ENCODE measurements around the gene CMSS1.

The CMSS1 gene

DNA sequence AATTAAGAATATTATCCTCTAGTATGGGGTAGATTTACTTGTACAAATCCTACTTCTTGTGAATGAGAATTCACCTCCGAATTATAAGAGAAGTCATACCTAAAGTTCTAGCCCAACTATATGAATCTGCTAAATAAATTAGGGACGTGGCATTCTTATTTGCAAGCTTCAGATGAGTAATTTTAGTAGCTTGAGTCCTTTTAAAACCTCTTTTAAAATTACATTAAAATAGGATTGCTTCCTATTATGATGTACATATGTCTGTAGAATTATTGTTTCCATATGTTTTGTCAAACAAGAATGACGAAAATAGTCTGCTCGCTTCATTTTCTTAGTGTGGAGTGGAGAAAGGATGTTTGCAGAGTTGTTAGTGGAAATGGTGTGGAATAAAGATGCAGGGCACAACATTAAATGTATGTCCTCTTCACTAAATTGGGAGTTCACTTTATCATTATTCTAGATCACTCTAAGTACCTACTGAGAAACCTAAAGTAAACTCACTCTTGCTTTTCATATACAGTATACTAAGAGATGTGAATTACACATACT, 59.4 kb downstream of the CMSS1 start:
- DNase-seq = no peak

DNA sequence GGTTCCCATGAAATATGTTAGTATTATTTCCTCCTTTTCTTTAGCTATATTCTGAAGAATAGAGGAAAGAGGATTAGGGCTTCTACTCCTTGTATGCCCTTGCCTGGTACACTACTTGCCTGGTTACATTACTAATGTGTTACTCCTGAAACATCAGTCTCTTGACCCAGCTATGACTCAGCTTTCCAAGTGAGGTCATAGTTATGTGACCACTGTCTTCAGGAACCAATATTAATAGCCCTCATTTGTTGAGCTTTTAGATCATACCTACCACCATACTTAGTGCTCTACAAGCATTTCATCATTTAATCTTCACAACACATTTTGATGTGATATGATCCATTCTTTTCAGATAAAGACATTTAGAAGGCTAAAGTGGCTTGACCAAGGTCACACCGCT, 60.3 kb downstream of the CMSS1 start:
- no peak for DNase-seq

DNA sequence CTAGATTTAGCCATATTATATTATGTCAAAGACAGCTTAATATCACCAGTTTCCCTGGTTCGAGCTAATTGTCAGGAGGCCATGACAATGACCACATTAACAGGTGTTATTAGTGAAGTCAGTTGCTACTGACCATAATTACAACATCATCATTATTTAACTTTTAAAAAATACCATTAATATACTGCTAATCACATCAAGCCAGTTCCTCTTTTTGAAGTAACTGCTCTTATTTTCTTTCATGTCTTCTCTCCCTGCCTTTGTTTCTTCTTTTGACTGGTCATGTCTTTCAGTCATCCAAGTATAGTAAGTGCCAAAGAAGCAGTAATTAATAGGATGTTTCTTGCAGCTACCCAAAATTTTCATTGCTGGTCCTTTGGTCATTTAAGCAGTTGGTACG, 61.6 kb downstream of the CMSS1 start:
- DNase-seq = no peak

DNA sequence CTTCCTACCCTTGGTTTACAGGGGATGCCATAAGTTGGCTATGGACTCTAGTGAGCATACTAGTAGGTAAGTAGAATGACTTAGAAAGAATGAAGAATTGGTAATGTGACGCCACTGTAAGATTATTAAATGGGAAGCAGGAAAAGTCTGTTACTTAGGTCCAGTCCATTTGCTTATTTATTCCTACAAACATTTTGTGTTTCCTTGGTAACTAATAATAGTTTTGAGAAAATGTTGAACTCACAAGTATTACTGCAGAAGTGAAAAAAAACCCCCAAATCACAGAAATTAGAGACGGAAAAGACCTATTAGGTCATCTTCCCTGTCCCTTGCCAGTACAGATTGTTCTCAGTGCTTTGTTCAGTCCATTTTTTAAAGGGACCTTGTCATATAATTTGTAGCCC, 63.5 kb downstream of the CMSS1 start:
- no peak for DNase-seq

DNA sequence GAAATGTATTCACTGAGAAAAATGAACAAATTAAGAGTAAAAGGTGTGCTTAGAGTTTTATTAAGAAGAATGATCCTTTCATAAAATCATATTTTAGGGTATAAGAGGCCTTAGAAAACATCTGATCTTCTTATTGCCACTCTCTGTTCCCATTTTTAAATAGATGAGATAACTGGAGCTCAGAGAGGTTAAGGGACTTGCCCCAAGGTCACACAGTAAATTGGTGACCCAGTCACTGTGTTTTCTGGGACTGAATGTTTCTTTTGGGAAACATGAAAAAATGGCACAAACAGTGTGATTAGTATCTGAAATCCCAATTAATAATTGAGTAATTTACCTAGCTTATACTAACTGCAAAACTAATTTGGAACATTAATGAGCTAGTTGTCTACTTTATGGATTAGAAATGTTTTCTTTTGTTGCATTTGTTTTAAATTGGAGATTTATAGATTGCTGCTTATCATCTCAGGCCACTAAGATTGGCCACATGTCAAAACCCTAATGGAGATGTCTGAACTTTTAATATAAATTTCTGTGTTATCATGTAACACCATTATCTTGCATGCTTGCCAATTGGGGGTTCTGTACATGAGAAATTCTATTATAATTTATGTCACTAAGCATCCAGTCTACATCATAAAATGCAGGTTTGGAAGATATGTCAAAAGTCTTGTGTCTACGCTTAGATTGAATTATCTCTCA, 64.9 kb downstream of the CMSS1 start:
- DNase-seq = no peak

DNA sequence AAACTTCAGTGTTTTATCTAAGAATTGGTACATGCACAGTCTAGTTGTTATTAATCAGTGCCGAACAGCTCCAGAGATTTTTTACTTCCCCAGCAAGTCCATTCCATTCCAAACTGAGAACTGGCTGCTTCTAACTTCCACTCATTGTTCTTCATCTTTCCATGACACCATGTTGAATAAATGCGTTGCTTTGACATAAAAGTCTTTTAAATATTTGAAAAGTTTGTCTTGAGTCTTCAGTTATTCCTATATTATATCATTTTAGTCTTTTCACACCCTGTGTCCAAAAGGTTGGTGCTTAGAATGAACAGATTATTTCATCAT, 65.4 kb downstream of the CMSS1 start:
- no peak for DNase-seq

DNA sequence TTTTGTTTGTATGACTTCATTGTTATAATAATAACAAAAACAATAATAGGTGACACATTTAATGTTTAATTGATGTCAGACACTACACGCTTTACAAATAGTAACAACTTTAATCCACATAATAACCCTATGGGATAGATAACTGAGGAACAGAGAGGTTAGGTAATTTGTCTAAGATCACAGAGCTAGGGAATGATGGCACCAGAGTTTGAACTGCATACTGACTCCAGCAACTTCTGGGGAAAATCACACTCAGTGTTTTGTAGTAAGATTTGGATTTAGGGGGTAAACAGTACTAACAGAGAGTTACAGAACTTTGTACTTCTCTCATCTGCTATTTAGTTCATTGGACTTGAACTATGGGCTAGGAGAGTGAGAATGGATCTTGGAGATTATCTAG, 66.0 kb downstream of the CMSS1 start:
- DNase-seq = no peak

DNA sequence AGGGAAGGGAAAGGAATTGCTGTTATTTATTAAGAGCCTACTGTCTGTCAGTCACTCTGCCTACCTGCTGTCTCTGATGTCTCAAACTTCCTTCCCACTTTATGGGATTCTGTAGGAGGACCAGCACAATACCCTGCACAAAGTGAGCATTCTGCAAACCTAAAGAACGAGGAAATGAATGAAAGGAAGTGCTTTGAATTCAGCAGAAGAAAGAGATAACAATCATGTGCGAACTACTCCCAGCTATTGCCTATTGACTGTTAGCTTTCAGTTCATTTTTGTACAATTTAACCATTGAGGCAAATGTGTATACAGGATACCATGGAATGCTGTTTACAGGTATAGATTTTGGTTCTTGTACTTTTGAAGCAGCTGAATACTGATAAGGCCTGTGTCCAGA, 66.8 kb downstream of the CMSS1 start:
- DNase-seq = no peak

DNA sequence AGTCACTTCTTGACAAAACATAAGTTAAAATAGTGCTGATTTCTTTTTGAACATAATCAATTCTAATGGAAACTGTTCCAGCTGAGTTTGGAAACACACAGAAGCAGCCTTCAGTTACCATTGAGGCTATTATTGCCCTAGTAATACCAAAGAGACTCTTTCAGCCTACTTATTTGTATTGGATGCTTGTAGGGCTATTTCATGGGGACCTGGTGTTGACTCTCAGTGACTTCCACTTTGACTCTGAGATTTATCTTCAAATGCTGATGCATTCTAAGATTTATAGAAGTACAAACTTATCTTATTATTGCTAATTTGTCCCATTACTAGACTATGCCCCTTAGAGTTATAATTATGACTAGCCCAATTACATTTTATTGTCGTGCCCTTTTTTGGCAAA, 67.4 kb downstream of the CMSS1 start:
- DNase-seq = no peak

DNA sequence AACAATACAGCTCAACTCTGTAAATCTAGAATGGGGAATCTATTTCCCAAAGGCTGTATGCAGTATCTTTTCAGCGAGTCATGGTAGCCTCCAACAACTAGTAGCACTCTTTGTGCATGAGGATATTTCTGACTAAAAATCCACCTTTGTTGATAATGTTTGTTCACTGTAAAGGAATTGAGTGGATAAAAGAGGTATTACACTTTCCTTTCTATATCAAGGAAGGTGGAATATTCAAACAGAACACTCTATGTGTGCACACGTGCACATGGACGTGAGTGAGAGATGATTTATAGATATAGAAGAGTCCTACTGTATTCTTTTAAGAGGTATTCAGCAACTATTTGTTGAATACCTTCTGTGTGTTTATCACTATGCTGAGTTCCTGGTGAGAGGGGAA, 68.2 kb downstream of the CMSS1 start:
- no peak for DNase-seq

DNA sequence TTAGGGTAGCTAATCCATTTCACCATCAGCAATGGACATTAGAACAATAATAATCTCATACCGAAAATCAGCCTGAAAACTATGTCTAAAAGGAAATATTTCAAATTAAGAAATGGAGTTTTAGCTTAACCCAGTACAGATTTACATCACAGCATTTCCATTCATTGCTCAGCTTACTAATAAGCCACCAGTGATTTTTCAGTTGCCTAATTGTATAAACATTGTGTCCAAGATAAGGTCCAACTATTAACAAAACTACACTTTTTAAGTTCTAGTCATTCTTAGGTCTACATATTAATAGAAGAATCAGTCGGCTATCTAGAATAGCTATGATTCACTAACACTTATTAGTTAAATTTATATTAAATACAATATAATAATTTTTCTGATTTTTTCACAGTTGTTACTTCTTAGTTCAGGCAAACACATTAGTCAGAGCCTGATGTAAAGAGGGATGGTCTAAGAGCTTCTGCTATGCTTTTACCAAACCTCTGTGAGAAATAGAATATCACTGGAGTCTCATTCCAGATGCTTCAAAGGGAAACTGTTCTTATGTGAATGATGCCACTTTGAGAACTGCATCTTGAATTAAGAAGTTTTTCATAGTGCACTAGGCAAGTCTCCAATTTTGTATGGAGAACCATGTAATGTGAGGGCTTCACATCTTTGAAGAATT, 74.1 kb downstream of the CMSS1 start:
- no peak for DNase-seq

DNA sequence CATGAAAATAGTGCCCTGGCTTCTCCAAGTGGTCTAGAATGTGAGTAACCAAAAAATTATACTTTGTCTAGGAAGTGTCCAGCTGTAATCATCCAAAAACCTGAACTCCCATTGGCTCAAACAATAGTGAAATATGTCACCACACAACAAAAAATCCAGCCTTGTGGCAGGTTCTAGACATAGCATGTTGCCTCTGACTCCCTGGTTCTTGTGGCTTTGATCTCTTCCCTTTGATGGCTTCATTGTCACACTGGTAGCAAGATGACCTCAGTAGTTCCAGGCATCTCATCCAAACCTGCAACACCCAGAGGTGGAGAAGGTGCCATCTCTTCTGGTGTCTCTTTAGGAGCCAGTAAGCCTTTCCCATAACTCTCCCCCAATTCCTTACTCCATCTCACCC, 74.7 kb downstream of the CMSS1 start:
- no peak for DNase-seq

DNA sequence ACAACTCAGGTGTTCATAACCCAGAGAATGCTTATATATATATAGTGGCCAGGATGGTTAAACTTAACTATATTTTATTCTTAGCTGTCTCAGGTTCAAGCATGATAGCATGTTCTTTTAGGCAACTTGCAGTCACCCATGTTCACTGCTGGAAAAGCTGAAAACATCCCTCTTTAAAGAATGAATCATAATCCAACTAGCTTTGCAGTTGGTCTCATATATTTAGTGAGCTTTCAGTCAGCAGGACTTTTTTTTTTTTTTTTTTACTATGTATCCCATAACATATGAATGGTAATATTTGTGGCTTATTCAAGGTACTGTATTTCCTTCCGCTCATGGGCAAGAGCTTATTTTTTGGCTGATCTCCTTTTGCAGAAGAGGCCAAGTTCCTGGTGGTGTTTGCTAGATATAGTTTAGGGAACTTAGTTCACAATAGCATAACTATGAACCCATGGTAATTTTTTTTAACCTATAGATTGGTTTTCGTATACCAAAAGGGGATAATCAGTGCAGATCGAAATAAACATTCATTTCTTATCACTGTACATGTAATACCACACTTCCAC, 77.6 kb downstream of the CMSS1 start:
- DNase-seq = no peak

DNA sequence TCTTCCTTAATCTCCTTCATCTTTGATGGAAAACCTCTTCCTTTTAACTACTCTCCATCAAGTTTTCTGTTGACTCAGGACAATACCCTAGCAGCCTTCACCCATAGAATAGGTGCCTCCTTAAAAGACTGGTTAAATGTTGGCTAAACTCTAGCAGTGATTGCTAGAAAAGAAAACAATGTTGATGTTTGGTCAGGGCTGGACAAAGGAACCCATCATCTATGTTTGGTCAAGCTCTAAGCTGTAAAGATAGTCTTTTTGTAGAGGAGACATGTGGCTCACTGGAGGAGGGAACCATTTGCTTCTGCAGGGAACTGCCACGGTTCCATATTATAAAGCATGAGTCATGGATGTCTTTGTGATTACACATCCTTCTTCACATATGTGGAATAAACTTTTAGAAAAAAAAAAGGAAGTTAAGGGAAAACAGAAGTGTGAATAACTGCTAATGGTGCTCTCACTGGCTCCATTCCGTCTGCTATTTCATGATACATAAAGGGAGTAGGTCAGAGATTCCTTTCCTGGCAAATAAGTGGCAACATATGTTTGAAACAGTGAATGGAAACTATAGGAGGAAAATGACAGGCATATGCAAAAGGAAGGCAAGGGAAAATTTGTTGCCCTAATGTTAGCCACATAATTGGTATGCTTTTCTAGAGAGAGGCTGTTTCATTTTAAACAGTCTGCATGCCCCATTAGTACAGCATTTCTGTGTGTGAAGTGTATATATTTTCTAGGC, 78.2 kb downstream of the CMSS1 start:
- no peak for DNase-seq

DNA sequence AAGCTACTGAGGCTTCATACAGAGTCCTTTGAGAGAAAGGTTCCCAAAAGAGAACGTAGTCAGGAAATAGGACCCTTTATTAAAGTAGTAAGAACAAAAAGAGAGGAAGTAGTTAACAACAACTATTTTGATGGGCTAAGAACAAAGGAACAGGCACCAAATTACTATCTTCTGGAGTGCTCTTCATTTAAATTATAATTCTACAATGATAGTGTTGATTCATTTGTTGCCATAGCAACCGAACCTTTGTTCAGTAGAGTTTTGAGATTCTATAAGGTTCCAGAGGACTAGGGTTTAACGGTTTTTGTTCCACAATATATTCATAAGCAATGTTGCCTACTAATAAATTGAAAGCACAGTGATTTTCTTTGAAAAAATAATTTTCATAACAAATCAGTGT, 78.8 kb downstream of the CMSS1 start:
- DNase-seq = peak; percentile 45

DNA sequence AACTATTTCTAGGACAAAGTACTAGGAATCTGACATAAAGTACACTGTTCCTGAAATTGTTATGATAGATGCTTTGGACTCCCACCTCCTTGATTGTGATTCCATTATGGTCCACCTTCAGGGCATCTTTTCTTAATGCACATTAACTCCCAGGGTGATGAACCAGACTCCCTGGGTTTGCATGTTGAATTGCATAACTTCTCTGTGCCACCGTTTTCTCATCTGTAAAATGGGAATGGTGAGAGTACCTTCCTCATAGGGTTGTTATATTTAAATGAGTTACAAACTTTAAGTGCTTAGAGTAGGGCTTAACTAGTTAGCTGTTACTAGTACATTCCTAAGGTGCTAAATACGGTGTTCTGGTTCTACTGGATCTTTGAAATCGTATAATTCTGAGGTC, 81.9 kb downstream of the CMSS1 start:
- DNase-seq = no peak

DNA sequence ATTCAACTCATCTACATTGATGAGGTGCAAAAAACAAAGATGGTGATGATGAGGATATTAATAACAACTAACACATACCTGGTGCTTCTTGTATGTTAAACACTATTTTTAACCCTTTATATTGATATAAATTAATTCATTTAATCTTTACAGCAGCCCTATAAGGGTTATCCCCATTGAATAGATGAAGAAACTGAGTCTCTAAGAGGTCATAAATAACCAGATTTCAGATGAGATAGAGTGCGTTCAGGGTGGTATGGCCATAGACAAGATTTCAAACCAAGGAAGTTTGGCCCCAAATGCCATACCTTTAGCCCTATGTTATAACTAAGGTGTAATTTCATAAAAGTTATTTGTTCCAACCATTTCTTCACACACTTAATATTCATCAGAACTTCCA, 82.6 kb downstream of the CMSS1 start:
- DNase-seq = no peak

DNA sequence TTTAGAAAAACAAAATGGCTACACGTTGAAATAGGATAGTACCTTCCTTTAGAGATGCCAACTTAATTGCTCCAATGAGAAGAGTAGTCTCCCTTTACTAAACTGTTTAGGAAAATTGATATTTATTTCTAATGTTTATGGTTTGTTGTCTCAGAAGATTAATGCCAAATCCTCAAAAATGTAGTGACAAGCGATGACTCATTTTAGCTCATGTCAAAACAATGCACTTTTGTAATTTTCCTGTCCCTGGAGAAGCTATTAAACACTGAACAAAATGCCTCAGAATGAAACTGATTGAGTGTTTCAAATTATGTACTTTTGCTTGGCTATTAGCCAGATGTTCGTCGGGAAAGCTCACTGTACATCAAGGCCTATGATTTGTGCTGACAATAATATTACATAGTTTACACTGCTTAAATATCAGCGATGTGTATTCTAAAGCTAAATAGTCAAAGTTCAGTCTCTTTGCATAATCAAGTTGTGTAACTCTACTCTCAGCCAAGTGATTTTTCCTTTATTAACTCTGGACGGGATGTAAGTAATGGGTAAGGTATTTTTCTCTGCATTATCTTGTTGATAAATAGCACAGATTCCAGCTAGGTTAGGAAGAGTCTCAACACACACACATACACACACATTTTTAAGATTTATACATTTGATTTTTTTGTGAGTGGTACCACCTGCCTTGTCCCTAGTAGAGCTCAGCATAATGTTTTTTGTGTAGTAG, 83.7 kb downstream of the CMSS1 start:
- peak; percentile 60 for DNase-seq

DNA sequence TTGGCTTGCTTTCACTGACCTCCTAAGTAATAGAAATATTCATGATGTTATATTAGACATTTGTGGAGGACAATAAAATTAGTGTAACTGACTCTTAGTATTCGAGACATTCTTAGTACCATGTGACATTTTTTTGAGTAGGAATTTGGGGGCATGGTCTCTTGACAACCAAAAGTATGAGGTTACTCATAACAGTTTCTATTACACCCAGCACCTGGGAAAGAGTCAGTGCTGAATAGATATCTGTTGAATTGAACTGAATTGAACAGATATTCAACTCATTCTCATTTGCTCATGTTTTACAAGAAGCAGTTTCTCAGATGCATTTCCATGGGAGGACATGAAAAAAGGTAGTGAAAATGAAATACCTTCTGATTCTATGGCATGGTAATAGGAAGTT, 84.4 kb downstream of the CMSS1 start:
- DNase-seq = no peak

DNA sequence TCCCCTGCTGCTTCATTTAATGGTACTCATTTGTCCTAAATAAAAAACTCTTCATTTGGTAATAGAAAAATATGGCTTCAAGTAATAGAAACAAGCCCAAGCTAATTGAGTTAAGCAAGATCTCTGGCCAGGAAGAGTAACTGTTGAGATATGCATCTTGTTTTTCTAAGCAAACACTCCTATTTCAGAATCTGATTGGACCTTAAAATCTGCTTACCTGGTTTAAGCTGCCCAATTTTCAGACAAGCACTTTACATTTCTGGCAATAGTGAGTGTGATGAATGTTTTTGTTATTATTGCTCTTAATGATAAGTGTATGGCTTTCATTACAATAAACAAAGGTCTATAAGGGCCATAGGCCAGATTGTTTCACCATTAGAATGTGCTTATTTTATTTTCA, 86.2 kb downstream of the CMSS1 start:
- no peak for DNase-seq

DNA sequence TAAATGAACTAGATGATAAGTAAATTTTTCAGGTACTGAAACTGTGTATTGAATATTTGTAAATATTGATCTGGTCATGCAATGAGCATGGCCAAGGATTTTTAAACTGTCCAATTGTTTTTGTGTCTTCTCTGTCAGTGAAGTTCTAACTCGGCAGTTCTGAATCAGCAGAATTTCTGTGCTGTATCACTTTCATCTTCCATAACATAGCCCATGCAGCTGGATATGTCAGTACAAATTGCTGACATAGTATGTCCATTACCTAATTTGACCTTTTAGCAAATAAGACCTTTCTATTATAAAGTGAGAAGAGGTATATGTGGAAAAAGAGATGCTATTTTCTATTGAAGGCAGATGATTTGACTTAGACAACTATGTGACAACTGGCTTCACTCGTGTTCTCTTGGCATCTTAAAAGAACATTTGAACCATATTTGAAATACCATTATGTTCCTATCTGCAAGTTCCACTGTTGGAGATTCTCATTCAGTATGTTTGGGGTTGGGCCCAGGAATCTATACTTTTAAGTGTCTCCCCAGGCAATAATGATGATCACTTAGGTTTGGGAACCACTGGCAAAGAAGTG, 90.4 kb downstream of the CMSS1 start:
- no peak for DNase-seq

DNA sequence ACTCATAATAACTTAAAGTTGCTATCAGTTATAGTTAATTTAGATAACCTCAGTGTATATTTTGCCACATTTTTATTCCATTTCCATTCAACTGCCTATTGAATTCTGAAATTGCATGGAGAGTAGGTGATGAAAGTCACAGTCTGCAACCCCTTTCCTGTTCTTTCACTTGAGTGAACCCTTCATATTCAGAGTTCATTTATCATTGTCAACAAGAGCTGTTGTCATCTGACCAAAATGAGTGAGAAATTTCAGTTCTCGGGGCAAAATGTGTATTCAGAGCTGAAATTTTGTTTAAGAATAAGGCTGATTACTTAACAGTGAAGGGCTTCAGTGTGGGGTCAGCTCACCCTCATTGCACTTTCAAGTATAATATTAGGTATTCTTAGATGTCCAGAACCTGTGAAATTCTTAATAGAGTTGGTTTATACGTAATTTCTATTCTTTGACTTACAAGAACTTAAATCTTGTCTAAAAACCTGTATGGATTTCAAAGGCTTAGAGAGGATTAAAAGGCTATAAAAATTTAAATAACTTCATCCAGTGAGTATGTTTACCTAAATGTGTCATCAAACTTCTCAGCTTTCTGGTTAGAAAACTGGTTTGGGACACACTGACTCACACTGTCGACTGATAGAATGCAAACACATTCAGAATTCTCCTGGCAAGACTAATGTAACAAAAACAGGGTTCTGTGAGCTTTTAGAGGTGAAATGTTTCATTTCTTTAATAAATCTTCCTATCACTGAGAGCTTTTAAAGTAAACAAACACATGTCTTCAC, 92.2 kb downstream of the CMSS1 start:
- DNase-seq = no peak
